ENCODE results near the gene POLR1E. TPM values are rescaled to one million over a fixed set of nuclear protein-coding genes. Genes with fewer than 3 reads are reported as not detected.
A peak's percentile ranks its signal among the peaks of the same experiment; 100 is the strongest.

Gene POLR1E
- total RNA-seq, 1 experiment from 2014 or later, result 60.9 TPM

DNA sequence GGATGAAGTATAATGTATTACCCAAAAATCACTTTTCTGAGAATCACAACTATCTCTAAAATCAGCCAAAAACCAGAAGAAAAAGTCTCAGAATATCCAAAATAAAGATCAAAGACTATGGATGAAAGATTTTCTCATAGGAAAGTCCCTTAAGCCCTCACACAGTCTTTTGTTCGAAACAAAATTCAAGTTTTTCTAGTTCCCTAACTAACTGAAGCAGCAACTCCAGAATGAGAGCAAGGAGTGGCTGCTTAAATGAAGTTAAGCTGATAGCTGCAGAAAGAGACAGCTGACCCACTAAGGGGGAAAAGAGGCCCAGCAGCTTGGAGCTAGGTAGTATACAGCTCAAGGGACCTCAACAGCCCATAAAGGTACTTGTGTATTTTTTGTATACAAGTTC, 28.9 kb upstream of the POLR1E start:
- no peak for TF ChIP-seq JUND (IDR thresholded peaks at IDR 0.05)
- no peak for TF ChIP-seq CBX3 (IDR thresholded peaks at IDR 0.05; ENCODE audit: low read depth)
- Histone ChIP-seq H2AFZ (ENCODE audit: low read depth, low read length, poor library complexity, severe bottlenecking) (no peak overlapping the region), H3K9ac (ENCODE audit: low read length) (no peak overlapping the region), H4K20me1 (ENCODE audit: insufficient read depth) (peaks cover 27% of the 10 kb centered on the region; the same call in 1 of the 2 replicates), H3K4me1 (ENCODE audit: control insufficient read depth in 1 of 2, insufficient read depth in 2 of 2, low read length in 2 of 2) (peaks cover 11 to 44% of the 10 kb centered on the region in 2 experiments), H3K27ac (ENCODE audit: low read depth, low read length) (no peak overlapping the region), H3K4me3 (replicated peaks in 1 of 2; ENCODE audit: low read depth in 1 of 2, low read length in 2 of 2) (no peak overlapping the region), H3K4me2 (ENCODE audit: low read length) (no peak overlapping the region), H3K27me3 (ENCODE audit: insufficient read depth, low read length) (no peaks in the 10 kb centered on the region), H3K36me3 (ENCODE audit: control insufficient read depth in 1 of 2, insufficient read depth in 2 of 2, low read length in 2 of 2) (no peaks in the 10 kb centered on the region; a peak in 1 of 4 replicates), H3K9me3 (ENCODE audit: control insufficient read depth in 1 of 2, insufficient read depth in 1 of 2, low read depth in 1 of 2, low read length in 2 of 2) (no peaks in the 10 kb centered on the region), H3K79me2 (ENCODE audit: insufficient read depth, low read length) (peaks cover 99% of the 10 kb centered on the region), H3K9me2 (ENCODE audit: insufficient read depth) (no peaks in the 10 kb centered on the region)
- intact Hi-C loops (cut with micrococcal nuclease), result no loop called here
- ATAC-seq (no peak), DNase-seq (ENCODE audit: low read depth, low spot score) (no peak)
- CTCF ChIA-PET, result no interaction called here
- BruUV-seq (replicated peaks), result no TSS peak
- RAD21 ChIA-PET (ENCODE audit: low non-redundant PET in 1 of 2, low total read pairs in 2 of 2, uncharacterized antibody in 2 of 2, unreplicated experiment in 2 of 2), result no interaction called here
- POLR2A ChIA-PET, result interaction anchor here (0.6 kb wide), 1 partner anchor 34 kb away, joined by 3 read pairs; no protein-coding TSS in a partner anchor

DNA sequence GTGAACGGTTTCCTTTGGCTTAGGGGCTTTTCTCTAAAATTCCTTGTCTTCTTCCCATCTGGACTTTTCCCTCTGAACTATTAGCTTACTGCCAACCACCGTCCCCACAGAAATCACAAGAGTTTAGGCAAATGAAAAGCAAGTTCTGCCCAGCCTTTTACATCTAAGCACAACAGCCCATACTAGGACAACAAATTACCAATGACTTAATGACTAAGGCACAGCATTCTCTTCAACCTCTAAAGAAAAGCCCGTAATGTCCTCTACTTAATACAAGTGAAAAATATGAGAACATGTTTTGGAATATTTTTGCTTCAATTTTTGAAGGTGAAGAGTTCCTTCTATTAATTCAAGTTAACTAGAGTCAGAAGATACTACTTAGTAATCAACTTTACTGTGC, 21.7 kb upstream of the POLR1E start:
- TF ChIP-seq, protein P1, sequence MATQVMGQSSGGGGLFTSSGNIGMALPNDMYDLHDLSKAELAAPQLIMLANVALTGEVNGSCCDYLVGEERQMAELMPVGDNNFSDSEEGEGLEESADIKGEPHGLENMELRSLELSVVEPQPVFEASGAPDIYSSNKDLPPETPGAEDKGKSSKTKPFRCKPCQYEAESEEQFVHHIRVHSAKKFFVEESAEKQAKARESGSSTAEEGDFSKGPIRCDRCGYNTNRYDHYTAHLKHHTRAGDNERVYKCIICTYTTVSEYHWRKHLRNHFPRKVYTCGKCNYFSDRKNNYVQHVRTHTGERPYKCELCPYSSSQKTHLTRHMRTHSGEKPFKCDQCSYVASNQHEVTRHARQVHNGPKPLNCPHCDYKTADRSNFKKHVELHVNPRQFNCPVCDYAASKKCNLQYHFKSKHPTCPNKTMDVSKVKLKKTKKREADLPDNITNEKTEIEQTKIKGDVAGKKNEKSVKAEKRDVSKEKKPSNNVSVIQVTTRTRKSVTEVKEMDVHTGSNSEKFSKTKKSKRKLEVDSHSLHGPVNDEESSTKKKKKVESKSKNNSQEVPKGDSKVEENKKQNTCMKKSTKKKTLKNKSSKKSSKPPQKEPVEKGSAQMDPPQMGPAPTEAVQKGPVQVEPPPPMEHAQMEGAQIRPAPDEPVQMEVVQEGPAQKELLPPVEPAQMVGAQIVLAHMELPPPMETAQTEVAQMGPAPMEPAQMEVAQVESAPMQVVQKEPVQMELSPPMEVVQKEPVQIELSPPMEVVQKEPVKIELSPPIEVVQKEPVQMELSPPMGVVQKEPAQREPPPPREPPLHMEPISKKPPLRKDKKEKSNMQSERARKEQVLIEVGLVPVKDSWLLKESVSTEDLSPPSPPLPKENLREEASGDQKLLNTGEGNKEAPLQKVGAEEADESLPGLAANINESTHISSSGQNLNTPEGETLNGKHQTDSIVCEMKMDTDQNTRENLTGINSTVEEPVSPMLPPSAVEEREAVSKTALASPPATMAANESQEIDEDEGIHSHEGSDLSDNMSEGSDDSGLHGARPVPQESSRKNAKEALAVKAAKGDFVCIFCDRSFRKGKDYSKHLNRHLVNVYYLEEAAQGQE (IDR thresholded peaks at IDR 0.05; ENCODE audit: low read depth), result no peak
- TF ChIP-seq SP1 (IDR thresholded peaks at IDR 0.05; ENCODE audit: low read depth), result no peak
- TF ChIP-seq, protein P2, sequence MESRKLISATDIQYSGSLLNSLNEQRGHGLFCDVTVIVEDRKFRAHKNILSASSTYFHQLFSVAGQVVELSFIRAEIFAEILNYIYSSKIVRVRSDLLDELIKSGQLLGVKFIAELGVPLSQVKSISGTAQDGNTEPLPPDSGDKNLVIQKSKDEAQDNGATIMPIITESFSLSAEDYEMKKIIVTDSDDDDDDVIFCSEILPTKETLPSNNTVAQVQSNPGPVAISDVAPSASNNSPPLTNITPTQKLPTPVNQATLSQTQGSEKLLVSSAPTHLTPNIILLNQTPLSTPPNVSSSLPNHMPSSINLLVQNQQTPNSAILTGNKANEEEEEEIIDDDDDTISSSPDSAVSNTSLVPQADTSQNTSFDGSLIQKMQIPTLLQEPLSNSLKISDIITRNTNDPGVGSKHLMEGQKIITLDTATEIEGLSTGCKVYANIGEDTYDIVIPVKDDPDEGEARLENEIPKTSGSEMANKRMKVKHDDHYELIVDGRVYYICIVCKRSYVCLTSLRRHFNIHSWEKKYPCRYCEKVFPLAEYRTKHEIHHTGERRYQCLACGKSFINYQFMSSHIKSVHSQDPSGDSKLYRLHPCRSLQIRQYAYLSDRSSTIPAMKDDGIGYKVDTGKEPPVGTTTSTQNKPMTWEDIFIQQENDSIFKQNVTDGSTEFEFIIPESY (IDR thresholded peaks at IDR 0.05; ENCODE audit: extremely low read depth, insufficient replicate concordance, low read length), result no peak
- no peak for TF ChIP-seq FOSL1 (IDR thresholded peaks at IDR 0.05; ENCODE audit: low read depth)
- no peak for TF ChIP-seq ZFX (IDR thresholded peaks at IDR 0.05)
- no peak for TF ChIP-seq TCF7L2 (IDR thresholded peaks at IDR 0.05; ENCODE audit: borderline replicate concordance, extremely low read depth, insufficient read depth, insufficient read length)
- BruUV-seq (replicated peaks), result no TSS peak
- Histone ChIP-seq H3K27ac (ENCODE audit: low read depth, low read length) (peak overlapping the region; percentile 87; the same call in 1 of the 2 replicates), H3K9me3 (ENCODE audit: control insufficient read depth in 1 of 2, insufficient read depth in 1 of 2, low read depth in 1 of 2, low read length in 2 of 2) (no peaks in the 10 kb centered on the region), H3K4me2 (ENCODE audit: low read length) (peak overlapping the region; percentile 86), H2AFZ (ENCODE audit: low read depth, low read length, poor library complexity, severe bottlenecking) (no peak overlapping the region), H3K4me3 (replicated peaks in 1 of 2; ENCODE audit: low read depth in 1 of 2, low read length in 2 of 2) (peak overlapping the region; percentile 72 to 96), H3K36me3 (ENCODE audit: control insufficient read depth in 1 of 2, insufficient read depth in 2 of 2, low read length in 2 of 2) (no peaks in the 10 kb centered on the region; a peak in 1 of 4 replicates), H3K27me3 (ENCODE audit: insufficient read depth, low read length) (no peaks in the 10 kb centered on the region), H3K9me2 (ENCODE audit: insufficient read depth) (no peaks in the 10 kb centered on the region), H3K79me2 (ENCODE audit: insufficient read depth, low read length) (peaks cover 82% of the 10 kb centered on the region), H3K4me1 (ENCODE audit: control insufficient read depth in 1 of 2, insufficient read depth in 2 of 2, low read length in 2 of 2) (peaks cover 10 to 32% of the 10 kb centered on the region in 2 experiments), H3K9ac (ENCODE audit: low read length) (peak overlapping the region; percentile 88), H4K20me1 (ENCODE audit: insufficient read depth) (peaks cover 11% of the 10 kb centered on the region; the same call in 1 of the 2 replicates)
- ChIA-PET POLR2A (no interaction called here), CTCF (no interaction called here), RAD21 (ENCODE audit: low non-redundant PET in 1 of 2, low total read pairs in 2 of 2, uncharacterized antibody in 2 of 2, unreplicated experiment in 2 of 2) (no interaction called here)
- ATAC-seq (no peak), DNase-seq (ENCODE audit: low read depth, low spot score) (no peak)
- intact Hi-C loops (cut with micrococcal nuclease), result no loop called here
